LNCAP (cell line): ENCODE data around the gene WIPI1.

Experiments
- CTCF ChIP-seq: fragments of 450-650 bp; IDR thresholded peaks from 2 replicates; pipeline ENCODE4 v1.5.1; 2017; ENCODE audit warnings: mild to moderate bottlenecking

WIPI1 gene

GRCh38 chr17:68382582-68383085, 74.7 kb downstream of the WIPI1 start:
- no peak for TF ChIP-seq CTCF

DNA sequence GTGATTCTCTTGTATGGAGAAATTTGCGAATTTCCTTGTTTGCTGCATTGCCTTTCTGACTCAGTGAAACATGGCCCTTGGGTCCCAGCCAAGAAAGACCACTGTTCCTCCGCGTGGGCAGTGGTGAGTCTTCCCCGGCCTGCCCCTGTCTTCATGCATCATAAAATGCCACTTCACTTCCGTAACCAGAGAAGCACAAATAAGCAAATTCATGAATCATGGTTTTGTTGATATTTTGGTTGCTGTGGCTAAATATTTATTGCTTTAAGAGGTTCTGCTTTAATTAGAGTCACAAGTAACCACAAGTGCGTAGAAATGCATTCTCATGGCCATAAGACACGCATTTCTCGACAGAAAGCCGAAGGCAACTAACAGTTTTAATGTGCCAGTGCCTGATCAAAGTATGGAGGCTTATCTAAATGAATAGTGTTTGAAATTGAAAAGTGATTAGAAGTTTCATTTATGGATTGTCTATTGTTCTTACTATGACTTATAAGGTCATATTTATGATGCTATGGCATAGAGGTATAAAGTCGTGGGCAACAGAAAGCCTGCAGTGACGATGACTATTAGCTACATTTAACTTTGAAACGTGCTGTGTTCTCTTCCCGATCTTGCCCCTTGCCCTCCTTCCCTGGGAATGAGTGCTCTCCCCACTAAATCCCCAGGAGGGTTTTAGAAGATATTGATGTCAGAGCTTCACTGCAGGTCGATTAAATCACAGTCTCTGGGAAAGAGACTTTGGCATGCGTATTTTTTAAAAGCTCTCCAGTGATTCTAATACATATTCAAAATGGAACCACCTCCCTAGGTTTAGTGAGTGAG, 76.0 kb downstream of the WIPI1 start:
- TF ChIP-seq CTCF, result no peak

- TF ChIP-seq CTCF, result no peak
Measured at GRCh38 chr17:68379692-68380677, 77.3 kb downstream of the WIPI1 start.

DNA sequence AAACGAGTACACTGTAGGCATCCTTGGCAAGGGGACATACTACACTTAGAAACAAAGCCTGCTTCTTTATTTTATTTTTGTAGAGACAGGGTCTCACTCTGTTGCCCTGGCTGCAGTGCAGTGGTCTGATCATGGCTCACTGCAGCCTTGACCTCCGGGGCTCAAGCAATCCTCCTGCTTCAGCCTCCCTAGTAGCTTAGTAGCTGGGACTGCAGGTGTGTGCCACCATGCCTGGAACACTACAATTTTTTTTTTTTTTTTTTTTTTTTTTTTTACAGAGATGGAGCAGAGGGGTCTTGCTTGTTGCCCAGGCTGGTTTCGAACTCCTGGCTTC, 78.2 kb downstream of the WIPI1 start:
- no peak for TF ChIP-seq CTCF

DNA sequence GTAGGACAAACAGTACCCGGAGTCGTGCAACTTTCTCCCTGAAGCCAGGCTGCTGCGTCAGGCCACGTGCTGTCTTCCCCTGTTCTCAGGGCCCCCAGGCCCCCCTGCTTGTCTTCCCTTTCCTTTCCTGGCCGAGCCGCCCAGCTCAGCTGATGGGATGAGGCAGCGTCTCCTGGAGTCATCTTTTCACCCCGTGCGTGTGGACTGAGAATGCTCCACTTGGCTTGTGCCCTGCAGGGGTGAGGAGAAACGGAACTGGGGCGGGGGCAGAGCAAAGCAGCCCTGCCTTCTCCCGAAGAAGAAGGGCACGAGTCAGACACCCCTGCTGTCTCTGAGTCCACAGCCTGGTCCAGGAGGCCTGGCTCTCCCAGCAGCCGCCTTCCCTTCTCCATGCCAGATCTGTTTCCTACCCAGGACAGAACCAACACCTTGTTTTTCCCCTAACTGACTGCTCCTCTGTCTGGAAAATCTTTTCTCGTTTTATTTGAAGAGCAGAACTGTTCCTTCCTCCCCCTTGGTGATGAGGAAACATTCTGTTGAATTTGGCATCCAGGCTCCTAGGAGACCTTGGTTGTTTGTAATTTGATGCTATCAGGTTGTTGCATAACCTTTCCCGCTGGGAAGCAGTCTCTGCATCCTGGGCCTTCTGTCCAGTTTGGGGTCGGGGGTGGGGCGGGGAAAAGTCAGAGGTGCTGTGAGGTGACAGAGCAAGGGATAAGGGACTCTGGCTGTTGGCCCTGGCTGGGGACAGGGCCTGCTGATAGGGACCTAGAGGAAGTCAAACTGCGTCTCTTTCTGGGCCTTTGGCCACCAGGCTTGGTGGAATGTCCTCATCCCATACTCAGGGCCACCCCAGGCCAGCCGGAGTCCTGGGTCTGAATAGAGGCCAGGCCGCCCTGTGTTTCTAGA, 78.8 kb downstream of the WIPI1 start:
- no peak for TF ChIP-seq CTCF

- no peak for TF ChIP-seq CTCF
Measured at GRCh38 chr17:68377771-68378267, 79.5 kb downstream of the WIPI1 start.
